Smooth muscle cell of the pulmonary artery (primary cell): ENCODE results near the gene PPP1CB. TPM values are rescaled to one million over a fixed set of nuclear protein-coding genes. Genes with fewer than 3 reads are reported as not detected.

Experiments used
- total RNA-seq: library from RNA; depleted of rRNA; stranded (reverse); fragments of >200 nt; gene quantifications from 2 replicates; pipeline ENCODE4 v1.2.3, GENCODE V29; 2014

The PPP1CB gene
- total RNA-seq: 142 and 165 TPM in 2 replicates

GRCh38 chr2:28751252-28751955, at the start of gene PPP1CB:
TSS of gene PPP1CB (plus strand) at chr2:28751830. CDS start at chr2:28752125, 295 bp downstream.

DNA sequence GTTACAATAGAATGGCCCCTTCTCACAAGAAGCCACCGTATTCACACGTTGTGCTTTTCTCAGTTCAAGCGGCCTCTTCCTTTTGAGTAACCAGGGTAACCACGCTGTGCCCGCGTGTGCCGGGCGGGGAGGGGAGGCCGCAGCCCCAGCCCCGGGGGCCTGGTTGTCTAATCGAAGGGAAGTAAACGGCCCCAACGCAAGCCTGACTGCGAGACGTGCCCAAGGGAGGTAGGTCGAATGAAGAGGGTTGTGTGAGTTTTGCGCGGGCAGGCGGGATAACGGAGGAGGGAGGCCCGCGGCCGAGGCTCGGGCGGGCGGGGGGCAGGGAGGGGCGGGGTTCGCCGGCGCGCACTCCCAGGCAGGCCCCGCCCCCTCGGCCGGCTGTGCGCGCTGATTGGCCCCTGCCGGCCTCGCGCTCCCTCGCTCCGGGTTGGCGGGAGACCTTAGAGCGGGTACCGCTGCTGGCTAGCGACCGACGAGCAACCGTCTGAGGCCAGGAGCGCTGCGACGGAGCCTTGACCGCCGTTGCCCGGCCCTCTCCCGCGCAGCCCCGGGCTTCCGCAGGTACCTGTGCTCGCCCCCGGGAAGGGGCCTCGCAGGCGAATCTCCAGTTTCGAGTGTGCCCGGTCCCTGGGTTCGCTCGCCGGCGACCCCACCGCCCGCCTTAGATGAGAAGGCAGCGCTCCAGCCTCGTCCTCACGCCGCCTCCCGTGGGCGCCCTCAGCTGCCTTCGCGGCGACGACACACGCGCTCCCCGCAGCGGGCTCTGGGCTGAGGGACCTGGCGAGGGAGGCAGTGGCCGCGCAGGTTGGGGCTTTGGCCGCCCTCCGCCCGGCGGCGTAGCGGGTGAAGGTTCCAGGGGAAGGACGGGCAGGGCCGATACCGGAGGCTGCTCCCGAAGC, 59.0 kb downstream of the PPP1CB start, which contains the start of gene SPDYA:
SPDYA (plus strand) TSS at position 451 of the 902 bp plus-strand sequence. CDS start 5,181 bp downstream, outside the sequence.

Other genes starting within 250 kb of the PPP1CB start
- gene SPDYA, start 59.0 kb downstream of the PPP1CB start, total RNA-seq: 0.83 and 0.91 TPM in 2 replicates
- gene TRMT61B, start 118.5 kb downstream of the PPP1CB start, total RNA-seq: 11.4 and 16.0 TPM in 2 replicates
- 51.9 and 82.5 TPM in 2 replicates for gene WDR43, start 142.8 kb downstream of the PPP1CB start, total RNA-seq
- under 0.01 and 0.03 TPM in 2 replicates for gene TOGARAM2, start 229.5 kb downstream of the PPP1CB start, total RNA-seq